Stomach (tissue), 4 donors: ENCODE data around the gene SLC2A10.

Experiments used
- CTCF ChIP-seq, 7 experiments: fragments of 450-650 bp in 4 of 7; fragments of 200-600 bp in 3 of 7; sonication (generic) in 3 of 7; IDR thresholded peaks; one replicate each; pipeline ENCODE4 v1.5.1; 2016 to 2019; ENCODE audit warnings: antibody characterized with exemption in 7 of 7, control low read depth in 2 of 7, mild to moderate bottlenecking in 1 of 7
- EP300 ChIP-seq: sonication (generic); formaldehyde crosslinking; IDR thresholded peaks from one replicate; pipeline ENCODE4 v1.6.1; 2017; ENCODE audit warnings: antibody characterized with exemption

- TF ChIP-seq CTCF (IDR thresholded peaks at IDR 0.05) (no peak), EP300 (no peak)
Observed at GRCh38 chr20:46720019-46720418, 10.6 kb downstream of the SLC2A10 start.
